HG02938 (cell line): ENCODE measurements around the gene USP25.

Experiments used
- ATAC-seq: cut with Tn5 transposase; IDR thresholded peaks from one replicate; pipeline ENCODE4 v1.9.1; 2021; ENCODE audit warnings: mild to moderate bottlenecking, moderate library complexity; ENCODE audit not compliant: unreplicated experiment

The USP25 gene

GRCh38 chr21:15852146-15852545 lies 122.4 kb downstream of the USP25 start:
- no peak for ATAC-seq

- no peak for ATAC-seq
Observed at GRCh38 chr21:15853126-15853525, 123.3 kb downstream of the USP25 start.

GRCh38 chr21:15856813-15857212 lies 127.0 kb downstream of the USP25 start:
- ATAC-seq: no peak

GRCh38 chr21:15857740-15858139 lies 128.0 kb downstream of the USP25 start:
- no peak for ATAC-seq

- ATAC-seq: no peak
Observed at GRCh38 chr21:15860541-15860940, 130.8 kb downstream of the USP25 start.

GRCh38 chr21:15868940-15869339 lies 139.2 kb downstream of the USP25 start:
- ATAC-seq: no peak

- ATAC-seq: peak; percentile 65
Observed at GRCh38 chr21:15870819-15871218, 141.0 kb downstream of the USP25 start.

GRCh38 chr21:15872236-15872635 lies 142.5 kb downstream of the USP25 start:
- no peak for ATAC-seq

- no peak for ATAC-seq
Observed at GRCh38 chr21:15874615-15875014, 144.8 kb downstream of the USP25 start.

- ATAC-seq: no peak
Observed at GRCh38 chr21:15875286-15875685, 145.5 kb downstream of the USP25 start.

- ATAC-seq: no peak
Observed at GRCh38 chr21:15893902-15894301, 164.1 kb downstream of the USP25 start.

GRCh38 chr21:15894596-15894995 lies 164.8 kb downstream of the USP25 start:
- no peak for ATAC-seq

GRCh38 chr21:15895142-15896106 lies 165.6 kb downstream of the USP25 start:
- no peak for ATAC-seq

GRCh38 chr21:15896501-15896900 lies 166.7 kb downstream of the USP25 start:
- ATAC-seq: no peak

GRCh38 chr21:15904389-15904788 lies 174.6 kb downstream of the USP25 start:
- ATAC-seq: no peak

GRCh38 chr21:15908187-15908586 lies 178.4 kb downstream of the USP25 start:
- ATAC-seq: no peak

- no peak for ATAC-seq
Observed at GRCh38 chr21:15928196-15928595, 198.4 kb downstream of the USP25 start.

GRCh38 chr21:15928686-15929425 lies 199.1 kb downstream of the USP25 start:
- no peak for ATAC-seq

GRCh38 chr21:15929536-15929935 lies 199.8 kb downstream of the USP25 start:
- ATAC-seq: no peak
